Measurements from ENCODE around the gene JPH2. TPM values are rescaled to one million over a fixed set of nuclear protein-coding genes. Genes with fewer than 3 reads are reported as not detected.

The JPH2 gene
- total and polyA plus RNA-seq, 2 experiments from 2014 or later = 0.16 to 1.1 TPM

DNA sequence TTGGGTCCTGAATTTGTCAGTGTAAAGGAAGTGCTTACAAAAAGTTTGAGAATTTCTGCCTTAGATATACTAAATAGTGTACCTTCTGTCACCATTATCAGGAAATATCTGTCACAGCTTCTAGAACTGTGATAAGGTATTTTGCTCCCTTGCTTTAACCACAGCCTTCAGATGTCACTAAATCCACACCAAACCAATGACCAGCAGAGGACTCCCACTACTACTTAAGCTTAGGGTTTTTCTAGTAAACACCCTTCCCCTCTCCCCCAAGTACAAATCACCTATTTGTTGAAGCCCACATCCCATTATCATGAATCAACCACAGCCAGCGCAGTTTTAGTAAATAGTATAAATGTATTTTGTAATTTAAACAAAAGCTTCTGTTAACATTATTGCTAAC is 8.6 kb upstream of the JPH2 start:
- Mint-ChIP-seq H3K4me1 (no peaks in the 10 kb centered on the region), H3K4me3 (no peak overlapping the region), H3K27ac (no peak overlapping the region), H3K36me3 (ENCODE audit: low read depth) (peaks cover 38% of the 10 kb centered on the region), H3K27me3 (ENCODE audit: insufficient read depth, low read depth, poor library complexity) (peaks cover 3% of the 10 kb centered on the region), H3K9me3 (no peaks in the 10 kb centered on the region)
- TF ChIP-seq, protein P1, sequence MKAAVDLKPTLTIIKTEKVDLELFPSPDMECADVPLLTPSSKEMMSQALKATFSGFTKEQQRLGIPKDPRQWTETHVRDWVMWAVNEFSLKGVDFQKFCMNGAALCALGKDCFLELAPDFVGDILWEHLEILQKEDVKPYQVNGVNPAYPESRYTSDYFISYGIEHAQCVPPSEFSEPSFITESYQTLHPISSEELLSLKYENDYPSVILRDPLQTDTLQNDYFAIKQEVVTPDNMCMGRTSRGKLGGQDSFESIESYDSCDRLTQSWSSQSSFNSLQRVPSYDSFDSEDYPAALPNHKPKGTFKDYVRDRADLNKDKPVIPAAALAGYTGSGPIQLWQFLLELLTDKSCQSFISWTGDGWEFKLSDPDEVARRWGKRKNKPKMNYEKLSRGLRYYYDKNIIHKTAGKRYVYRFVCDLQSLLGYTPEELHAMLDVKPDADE (IDR thresholded peaks at IDR 0.05) = no peak
- TF ChIP-seq JUNB (IDR thresholded peaks at IDR 0.05; ENCODE audit: unreplicated experiment) (no peak), NANOG (IDR thresholded peaks at IDR 0.05; ENCODE audit: borderline replicate concordance) (no peak), POLR2AphosphoS5 (IDR thresholded peaks at IDR 0.05; ENCODE audit: low read depth) (no peak), EZH2phosphoT487 (IDR thresholded peaks at IDR 0.05; ENCODE audit: unreplicated experiment) (no peak), EZH2 (IDR thresholded peaks at IDR 0.05; ENCODE audit: low read depth, unreplicated experiment) (no peak), ZNF331 (CRISPR knock-in tag; IDR thresholded peaks at IDR 0.05; ENCODE audit: low read depth) (no peak), STAT1 (IDR thresholded peaks at IDR 0.05; ENCODE audit: unreplicated experiment) (no peak), ZNF114 (CRISPR knock-in tag; IDR thresholded peaks at IDR 0.05) (no peak), CREB1 (CRISPR knock-in tag; IDR thresholded peaks at IDR 0.05; ENCODE audit: low read depth) (no peak)
- TF ChIP-seq, protein P2, sequence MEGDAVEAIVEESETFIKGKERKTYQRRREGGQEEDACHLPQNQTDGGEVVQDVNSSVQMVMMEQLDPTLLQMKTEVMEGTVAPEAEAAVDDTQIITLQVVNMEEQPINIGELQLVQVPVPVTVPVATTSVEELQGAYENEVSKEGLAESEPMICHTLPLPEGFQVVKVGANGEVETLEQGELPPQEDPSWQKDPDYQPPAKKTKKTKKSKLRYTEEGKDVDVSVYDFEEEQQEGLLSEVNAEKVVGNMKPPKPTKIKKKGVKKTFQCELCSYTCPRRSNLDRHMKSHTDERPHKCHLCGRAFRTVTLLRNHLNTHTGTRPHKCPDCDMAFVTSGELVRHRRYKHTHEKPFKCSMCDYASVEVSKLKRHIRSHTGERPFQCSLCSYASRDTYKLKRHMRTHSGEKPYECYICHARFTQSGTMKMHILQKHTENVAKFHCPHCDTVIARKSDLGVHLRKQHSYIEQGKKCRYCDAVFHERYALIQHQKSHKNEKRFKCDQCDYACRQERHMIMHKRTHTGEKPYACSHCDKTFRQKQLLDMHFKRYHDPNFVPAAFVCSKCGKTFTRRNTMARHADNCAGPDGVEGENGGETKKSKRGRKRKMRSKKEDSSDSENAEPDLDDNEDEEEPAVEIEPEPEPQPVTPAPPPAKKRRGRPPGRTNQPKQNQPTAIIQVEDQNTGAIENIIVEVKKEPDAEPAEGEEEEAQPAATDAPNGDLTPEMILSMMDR (conservative IDR thresholded peaks at IDR 0.05; ENCODE audit: low read depth in 2 of 2) = no peak
- TF ChIP-seq, protein P3, sequence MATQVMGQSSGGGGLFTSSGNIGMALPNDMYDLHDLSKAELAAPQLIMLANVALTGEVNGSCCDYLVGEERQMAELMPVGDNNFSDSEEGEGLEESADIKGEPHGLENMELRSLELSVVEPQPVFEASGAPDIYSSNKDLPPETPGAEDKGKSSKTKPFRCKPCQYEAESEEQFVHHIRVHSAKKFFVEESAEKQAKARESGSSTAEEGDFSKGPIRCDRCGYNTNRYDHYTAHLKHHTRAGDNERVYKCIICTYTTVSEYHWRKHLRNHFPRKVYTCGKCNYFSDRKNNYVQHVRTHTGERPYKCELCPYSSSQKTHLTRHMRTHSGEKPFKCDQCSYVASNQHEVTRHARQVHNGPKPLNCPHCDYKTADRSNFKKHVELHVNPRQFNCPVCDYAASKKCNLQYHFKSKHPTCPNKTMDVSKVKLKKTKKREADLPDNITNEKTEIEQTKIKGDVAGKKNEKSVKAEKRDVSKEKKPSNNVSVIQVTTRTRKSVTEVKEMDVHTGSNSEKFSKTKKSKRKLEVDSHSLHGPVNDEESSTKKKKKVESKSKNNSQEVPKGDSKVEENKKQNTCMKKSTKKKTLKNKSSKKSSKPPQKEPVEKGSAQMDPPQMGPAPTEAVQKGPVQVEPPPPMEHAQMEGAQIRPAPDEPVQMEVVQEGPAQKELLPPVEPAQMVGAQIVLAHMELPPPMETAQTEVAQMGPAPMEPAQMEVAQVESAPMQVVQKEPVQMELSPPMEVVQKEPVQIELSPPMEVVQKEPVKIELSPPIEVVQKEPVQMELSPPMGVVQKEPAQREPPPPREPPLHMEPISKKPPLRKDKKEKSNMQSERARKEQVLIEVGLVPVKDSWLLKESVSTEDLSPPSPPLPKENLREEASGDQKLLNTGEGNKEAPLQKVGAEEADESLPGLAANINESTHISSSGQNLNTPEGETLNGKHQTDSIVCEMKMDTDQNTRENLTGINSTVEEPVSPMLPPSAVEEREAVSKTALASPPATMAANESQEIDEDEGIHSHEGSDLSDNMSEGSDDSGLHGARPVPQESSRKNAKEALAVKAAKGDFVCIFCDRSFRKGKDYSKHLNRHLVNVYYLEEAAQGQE (IDR thresholded peaks at IDR 0.05; ENCODE audit: unreplicated experiment) = no peak
- TF ChIP-seq, protein P4, sequence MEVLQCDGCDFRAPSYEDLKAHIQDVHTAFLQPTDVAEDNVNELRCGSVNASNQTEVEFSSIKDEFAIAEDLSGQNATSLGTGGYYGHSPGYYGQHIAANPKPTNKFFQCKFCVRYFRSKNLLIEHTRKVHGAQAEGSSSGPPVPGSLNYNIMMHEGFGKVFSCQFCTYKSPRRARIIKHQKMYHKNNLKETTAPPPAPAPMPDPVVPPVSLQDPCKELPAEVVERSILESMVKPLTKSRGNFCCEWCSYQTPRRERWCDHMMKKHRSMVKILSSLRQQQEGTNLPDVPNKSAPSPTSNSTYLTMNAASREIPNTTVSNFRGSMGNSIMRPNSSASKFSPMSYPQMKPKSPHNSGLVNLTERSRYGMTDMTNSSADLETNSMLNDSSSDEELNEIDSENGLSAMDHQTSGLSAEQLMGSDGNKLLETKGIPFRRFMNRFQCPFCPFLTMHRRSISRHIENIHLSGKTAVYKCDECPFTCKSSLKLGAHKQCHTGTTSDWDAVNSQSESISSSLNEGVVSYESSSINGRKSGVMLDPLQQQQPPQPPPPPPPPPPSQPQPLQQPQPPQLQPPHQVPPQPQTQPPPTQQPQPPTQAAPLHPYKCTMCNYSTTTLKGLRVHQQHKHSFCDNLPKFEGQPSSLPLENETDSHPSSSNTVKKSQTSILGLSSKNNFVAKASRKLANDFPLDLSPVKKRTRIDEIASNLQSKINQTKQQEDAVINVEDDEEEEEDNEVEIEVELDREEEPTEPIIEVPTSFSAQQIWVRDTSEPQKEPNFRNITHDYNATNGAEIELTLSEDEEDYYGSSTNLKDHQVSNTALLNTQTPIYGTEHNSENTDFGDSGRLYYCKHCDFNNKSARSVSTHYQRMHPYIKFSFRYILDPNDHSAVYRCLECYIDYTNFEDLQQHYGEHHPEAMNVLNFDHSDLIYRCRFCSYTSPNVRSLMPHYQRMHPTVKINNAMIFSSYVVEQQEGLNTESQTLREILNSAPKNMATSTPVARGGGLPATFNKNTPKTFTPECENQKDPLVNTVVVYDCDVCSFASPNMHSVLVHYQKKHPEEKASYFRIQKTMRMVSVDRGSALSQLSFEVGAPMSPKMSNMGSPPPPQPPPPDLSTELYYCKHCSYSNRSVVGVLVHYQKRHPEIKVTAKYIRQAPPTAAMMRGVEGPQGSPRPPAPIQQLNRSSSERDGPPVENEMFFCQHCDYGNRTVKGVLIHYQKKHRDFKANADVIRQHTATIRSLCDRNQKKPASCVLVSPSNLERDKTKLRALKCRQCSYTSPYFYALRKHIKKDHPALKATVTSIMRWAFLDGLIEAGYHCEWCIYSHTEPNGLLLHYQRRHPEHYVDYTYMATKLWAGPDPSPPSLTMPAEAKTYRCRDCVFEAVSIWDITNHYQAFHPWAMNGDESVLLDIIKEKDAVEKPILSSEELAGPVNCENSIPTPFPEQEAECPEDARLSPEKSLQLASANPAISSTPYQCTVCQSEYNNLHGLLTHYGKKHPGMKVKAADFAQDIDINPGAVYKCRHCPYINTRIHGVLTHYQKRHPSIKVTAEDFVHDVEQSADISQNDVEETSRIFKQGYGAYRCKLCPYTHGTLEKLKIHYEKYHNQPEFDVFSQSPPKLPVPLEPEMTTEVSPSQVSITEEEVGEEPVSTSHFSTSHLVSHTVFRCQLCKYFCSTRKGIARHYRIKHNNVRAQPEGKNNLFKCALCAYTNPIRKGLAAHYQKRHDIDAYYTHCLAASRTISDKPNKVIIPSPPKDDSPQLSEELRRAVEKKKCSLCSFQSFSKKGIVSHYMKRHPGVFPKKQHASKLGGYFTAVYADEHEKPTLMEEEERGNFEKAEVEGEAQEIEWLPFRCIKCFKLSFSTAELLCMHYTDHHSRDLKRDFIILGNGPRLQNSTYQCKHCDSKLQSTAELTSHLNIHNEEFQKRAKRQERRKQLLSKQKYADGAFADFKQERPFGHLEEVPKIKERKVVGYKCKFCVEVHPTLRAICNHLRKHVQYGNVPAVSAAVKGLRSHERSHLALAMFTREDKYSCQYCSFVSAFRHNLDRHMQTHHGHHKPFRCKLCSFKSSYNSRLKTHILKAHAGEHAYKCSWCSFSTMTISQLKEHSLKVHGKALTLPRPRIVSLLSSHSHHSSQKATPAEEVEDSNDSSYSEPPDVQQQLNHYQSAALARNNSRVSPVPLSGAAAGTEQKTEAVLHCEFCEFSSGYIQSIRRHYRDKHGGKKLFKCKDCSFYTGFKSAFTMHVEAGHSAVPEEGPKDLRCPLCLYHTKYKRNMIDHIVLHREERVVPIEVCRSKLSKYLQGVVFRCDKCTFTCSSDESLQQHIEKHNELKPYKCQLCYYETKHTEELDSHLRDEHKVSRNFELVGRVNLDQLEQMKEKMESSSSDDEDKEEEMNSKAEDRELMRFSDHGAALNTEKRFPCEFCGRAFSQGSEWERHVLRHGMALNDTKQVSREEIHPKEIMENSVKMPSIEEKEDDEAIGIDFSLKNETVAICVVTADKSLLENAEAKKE (CRISPR knock-in tag; IDR thresholded peaks at IDR 0.05) = no peak
- H3K4me1 ChIP-seq (ENCODE audit: insufficient read depth) = no peaks in the 10 kb centered on the region
- H3K9me2 ChIP-seq (ENCODE audit: insufficient read depth) = no peaks in the 10 kb centered on the region
- no peaks in the 10 kb centered on the region for H3F3A ChIP-seq (replicated peaks; ENCODE audit: low read depth)
- H3K27me3 ChIP-seq (ENCODE audit: insufficient read depth) = no peaks in the 10 kb centered on the region
- DNase-seq (ENCODE audit: low spot score) (no peak), ATAC-seq (no peak)
- H2AFZ ChIP-seq = no peak overlapping the region
- H3K36me3 ChIP-seq (ENCODE audit: insufficient read depth) = 0 out of 2 replicates have a peak, but pooled peaks cover 23% of the 10 kb centered on the region
- no peak overlapping the region for H3K4me3 ChIP-seq
- H3K79me2 ChIP-seq (replicated peaks; ENCODE audit: insufficient read depth) = peaks cover 5% of the 10 kb centered on the region; the same call in 1 of the 2 replicates
- H4K20me1 ChIP-seq (replicated peaks; ENCODE audit: insufficient read depth) = peaks cover 15% of the 10 kb centered on the region
- no peak overlapping the region; the same call in 1 of the 2 replicates for H3K27ac ChIP-seq (ENCODE audit: low read depth)
- H3K4me2 ChIP-seq = no peak overlapping the region

Measured in GM23338 (cell line).